Tibial artery (tissue), 4 donors: Measurements from ENCODE around the gene GRM7.

ENCODE experiments used
- DNase-seq, 2 donors: peaks; one replicate each; pipeline ENCODE4 v3.0.0-alpha.2; 2019
- H3K27ac ChIP-seq, 2 donors: fragments of 200-600 bp; sonication (generic) in 1 of 2; 1 replicate in 1 of 2; 2 replicates in 1 of 2; pipeline ENCODE4 v1.5.1; 2018 to 2019; ENCODE audit warnings: mild to moderate bottlenecking in 1 of 2
- H3K27me3 ChIP-seq, 2 donors: fragments of 200-600 bp; sonication (generic) in 1 of 2; one replicate each; pipeline versions ENCODE4 v1.5.1 to v1.6.0; 2016 to 2019
- H3K36me3 ChIP-seq, 3 donors: fragments of 200-600 bp; sonication (generic) in 2 of 3; one replicate each; pipeline ENCODE4 v1.5.1; 2016 to 2019; ENCODE audit warnings: mild to moderate bottlenecking in 2 of 3
- H3K4me1 ChIP-seq, 4 donors: fragments of 200-600 bp; sonication (generic) in 2 of 4; 1 replicate in 3 of 4; 2 replicates in 1 of 4; pipeline ENCODE4 v1.5.1; 2016 to 2019
- H3K4me3 ChIP-seq, 2 donors: fragments of 200-600 bp; sonication (generic) in 1 of 2; 1 replicate in 1 of 2; 2 replicates in 1 of 2; pipeline ENCODE4 v1.5.1; 2018 to 2019; ENCODE audit warnings: mild to moderate bottlenecking in 2 of 2
- H3K9me3 ChIP-seq, 3 donors: fragments of 200-600 bp; sonication (generic) in 1 of 3; one replicate each; pipeline ENCODE4 v1.5.1; 2016 to 2019
- intact Hi-C: fragments of 100-400 bp; cut with DNase I; formaldehyde crosslinking; loops from one replicate; pipeline ENCODE4 v1.15.0; 2023; ENCODE audit warnings: low total_unique reads
- TF ChIP-seq, protein P1 (sequence below), 2 experiments: fragments of 200-600 bp in 1 of 2; fragments of 450-650 bp in 1 of 2; IDR thresholded peaks; one replicate each; pipeline ENCODE4 v1.5.1; 2017 to 2019; ENCODE audit warnings: antibody characterized with exemption in 2 of 2, mild to moderate bottlenecking in 1 of 2, moderate library complexity in 1 of 2

Gene GRM7

DNA sequence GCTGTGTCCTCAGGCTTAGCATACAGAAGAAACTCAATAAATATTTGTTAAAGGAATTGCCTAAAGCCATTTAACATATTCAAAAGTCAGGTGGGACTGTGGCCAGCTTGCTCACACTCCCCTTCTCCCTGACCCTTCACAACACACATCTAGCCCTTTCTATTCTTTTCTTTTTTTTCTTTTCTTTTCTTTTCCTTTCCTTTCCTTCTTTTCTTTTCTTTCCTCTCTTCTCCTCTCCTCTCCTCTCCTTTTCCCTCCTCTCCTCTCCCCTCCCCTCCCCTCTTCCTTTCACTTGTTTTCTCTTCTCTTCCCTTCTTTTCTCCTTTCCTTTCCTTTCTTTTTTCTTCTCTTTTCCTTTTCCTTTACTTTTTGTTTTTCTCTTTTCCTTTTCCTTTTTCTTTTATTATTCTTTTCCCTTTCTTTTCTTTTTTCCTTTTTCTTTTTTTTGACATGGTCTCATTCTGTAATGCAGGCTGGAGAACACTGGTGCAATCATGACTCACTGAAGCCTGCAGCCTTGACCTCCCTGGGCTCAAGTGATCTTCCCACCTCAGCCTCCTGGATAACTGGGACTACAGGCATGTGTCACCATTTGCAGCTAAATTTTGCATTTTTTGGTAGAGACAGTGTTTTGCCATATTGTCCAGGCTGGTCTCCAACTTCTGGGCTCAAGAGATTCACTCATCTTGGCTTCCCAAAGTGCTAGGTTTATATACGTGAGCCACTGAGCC, 377.8 kb downstream of the GRM7 start:
- intact Hi-C loops = no loop called here
- no peaks in the 10 kb centered on the region for H3K27me3 ChIP-seq
- no peak overlapping the region for H3K27ac ChIP-seq
- H3K9me3 ChIP-seq = no peaks in the 10 kb centered on the region
- DNase-seq = no peak
- no peaks in the 10 kb centered on the region for H3K36me3 ChIP-seq
- H3K4me3 ChIP-seq = no peak overlapping the region
- TF ChIP-seq, protein P1, sequence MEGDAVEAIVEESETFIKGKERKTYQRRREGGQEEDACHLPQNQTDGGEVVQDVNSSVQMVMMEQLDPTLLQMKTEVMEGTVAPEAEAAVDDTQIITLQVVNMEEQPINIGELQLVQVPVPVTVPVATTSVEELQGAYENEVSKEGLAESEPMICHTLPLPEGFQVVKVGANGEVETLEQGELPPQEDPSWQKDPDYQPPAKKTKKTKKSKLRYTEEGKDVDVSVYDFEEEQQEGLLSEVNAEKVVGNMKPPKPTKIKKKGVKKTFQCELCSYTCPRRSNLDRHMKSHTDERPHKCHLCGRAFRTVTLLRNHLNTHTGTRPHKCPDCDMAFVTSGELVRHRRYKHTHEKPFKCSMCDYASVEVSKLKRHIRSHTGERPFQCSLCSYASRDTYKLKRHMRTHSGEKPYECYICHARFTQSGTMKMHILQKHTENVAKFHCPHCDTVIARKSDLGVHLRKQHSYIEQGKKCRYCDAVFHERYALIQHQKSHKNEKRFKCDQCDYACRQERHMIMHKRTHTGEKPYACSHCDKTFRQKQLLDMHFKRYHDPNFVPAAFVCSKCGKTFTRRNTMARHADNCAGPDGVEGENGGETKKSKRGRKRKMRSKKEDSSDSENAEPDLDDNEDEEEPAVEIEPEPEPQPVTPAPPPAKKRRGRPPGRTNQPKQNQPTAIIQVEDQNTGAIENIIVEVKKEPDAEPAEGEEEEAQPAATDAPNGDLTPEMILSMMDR (IDR thresholded peaks at IDR 0.05) = no peak
- no peaks in the 10 kb centered on the region for H3K4me1 ChIP-seq

DNA sequence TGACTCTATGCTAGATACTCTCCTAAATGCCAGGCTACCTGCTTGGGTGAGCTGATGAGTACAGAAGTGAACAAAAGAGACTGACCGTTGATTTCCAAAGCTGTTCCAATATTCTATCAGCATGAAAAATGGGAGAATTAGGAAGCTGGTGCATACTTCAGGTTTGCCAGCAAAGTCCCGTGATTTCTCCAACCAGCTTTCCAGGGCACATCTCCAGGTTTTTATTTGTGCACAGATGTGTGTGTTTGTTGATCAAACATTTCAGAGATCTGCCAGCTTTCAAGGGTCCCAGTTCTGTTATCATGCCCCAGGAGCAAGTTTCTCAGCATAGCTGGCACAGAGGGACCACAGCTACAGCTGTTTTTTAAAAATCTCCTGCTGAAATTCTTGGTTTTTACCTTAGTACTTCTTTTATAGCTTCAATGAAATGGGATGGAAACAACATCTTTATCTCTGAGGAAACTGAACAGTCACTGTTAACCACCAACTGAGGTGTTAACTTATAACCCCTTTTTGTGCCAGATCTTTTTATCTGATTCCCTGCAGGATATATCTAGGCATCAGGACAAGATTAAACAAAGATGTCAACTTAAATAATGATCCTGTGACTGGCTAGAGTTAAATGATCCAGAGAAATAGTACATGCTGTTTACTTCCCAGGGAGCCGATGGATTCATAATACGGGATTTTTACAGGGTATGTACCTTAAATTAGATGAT, 380.8 kb downstream of the GRM7 start:
- Histone ChIP-seq H3K36me3 (no peaks in the 10 kb centered on the region), H3K4me3 (no peak overlapping the region), H3K27ac (no peak overlapping the region), H3K27me3 (no peaks in the 10 kb centered on the region), H3K9me3 (no peaks in the 10 kb centered on the region), H3K4me1 (no peaks in the 10 kb centered on the region)
- intact Hi-C loops = no loop called here
- TF ChIP-seq, protein P1 (IDR thresholded peaks at IDR 0.05) = no peak
- no peak for DNase-seq

DNA sequence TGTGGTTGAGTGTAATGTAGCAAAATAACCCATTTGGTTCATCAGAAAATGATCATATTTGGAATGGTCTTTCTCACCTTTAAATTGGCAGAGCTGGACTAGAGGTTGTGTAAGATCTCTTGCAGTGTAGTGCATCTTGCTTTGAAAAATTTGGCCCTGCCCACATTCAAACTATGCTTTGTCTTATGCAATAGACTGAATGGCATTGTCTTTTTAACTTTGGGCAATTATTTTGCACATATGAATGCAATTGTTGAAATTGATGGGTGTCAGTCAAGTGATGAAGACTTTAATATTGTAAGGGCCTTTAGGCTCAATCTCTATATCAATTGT, 381.4 kb downstream of the GRM7 start:
- no peak for DNase-seq
- no peak overlapping the region for H3K4me3 ChIP-seq
- no peaks in the 10 kb centered on the region for H3K27me3 ChIP-seq
- no peaks in the 10 kb centered on the region for H3K4me1 ChIP-seq
- intact Hi-C loops = no loop called here
- no peaks in the 10 kb centered on the region for H3K36me3 ChIP-seq
- H3K9me3 ChIP-seq = no peaks in the 10 kb centered on the region
- TF ChIP-seq, protein P1 (IDR thresholded peaks at IDR 0.05) = no peak
- no peak overlapping the region for H3K27ac ChIP-seq

DNA sequence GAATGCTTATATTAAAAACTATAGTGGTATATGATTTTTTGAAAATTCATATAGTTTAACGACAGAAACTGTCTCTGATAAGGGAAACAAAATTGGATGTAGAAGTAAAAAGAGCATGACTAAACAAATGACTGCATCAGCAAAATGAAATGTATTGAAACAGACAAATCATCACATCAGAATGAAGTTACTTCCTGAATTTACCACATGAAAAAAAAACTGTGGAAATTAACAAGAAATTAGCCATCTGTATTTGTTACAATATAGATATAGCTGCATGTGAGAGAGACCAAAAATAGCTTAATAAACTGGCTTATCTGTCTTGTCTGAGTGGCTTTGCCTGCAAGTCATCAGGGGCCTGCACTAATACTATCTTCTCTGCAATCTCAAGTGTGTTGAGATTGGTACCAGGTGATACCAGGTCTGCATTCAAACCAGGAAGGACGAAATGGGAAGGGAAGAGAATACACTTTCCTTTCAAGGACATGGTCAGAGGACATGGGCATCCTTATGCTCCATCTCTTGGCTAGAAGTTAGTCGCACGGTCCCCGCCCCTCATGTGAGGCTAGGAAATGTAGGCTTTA, 388.7 kb downstream of the GRM7 start:
- no peaks in the 10 kb centered on the region for H3K9me3 ChIP-seq
- no peaks in the 10 kb centered on the region for H3K36me3 ChIP-seq
- DNase-seq = no peak
- no peaks in the 10 kb centered on the region for H3K27me3 ChIP-seq
- H3K27ac ChIP-seq = no peak overlapping the region
- TF ChIP-seq, protein P1 (IDR thresholded peaks at IDR 0.05) = no peak
- intact Hi-C loops = no loop called here
- H3K4me1 ChIP-seq = no peaks in the 10 kb centered on the region
- no peak overlapping the region for H3K4me3 ChIP-seq

DNA sequence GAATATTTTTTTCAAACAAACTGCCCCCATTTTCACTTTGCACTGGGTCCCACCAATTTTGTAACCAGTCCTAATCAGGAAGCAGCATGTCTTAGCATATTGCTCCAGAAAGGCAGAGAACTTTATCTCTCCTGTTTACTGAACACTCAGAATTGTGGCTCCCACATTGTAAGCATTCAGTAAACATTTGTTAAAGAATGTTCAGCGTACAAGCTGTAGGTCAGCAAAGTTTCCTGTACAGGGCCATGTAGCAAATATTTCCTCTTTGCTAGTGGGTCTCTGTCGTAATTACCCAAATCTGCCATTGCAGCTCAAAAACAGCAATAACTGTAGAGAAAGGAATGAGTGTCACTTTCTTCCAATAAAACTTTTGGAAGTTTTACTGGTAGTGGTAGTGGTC, 393.3 kb downstream of the GRM7 start:
- TF ChIP-seq, protein P1 (IDR thresholded peaks at IDR 0.05) = no peak
- H3K27me3 ChIP-seq = no peaks in the 10 kb centered on the region
- no peaks in the 10 kb centered on the region for H3K4me1 ChIP-seq
- no peaks in the 10 kb centered on the region for H3K36me3 ChIP-seq
- DNase-seq = no peak
- no peak overlapping the region for H3K27ac ChIP-seq
- H3K9me3 ChIP-seq = peaks cover 0 to 8% (median 6%) of the 10 kb centered on the region in 3 donors
- no peak overlapping the region for H3K4me3 ChIP-seq
- intact Hi-C loops = no loop called here
